HepG2 (cell line): ENCODE measurements around the gene AKR1C4. TPM values are rescaled to one million over a fixed set of nuclear protein-coding genes. Genes with fewer than 3 reads are reported as not detected.
A peak's percentile ranks its signal among the peaks of the same experiment; 100 is the strongest.

ENCODE experiments used
- AGO1 ChIP-seq: fragments of 200-400 bp; formaldehyde crosslinking; IDR thresholded peaks from 2 replicates; pipeline ENCODE4 v1.6.1; 2017; ENCODE audit warnings: mild to moderate bottlenecking, low read depth, low read length, moderate library complexity; ENCODE audit not compliant: poor library complexity, severe bottlenecking
- BRF2 ChIP-seq: sonication (generic); formaldehyde crosslinking; IDR thresholded peaks from 2 replicates; pipeline ENCODE4 v1.8.1; 2022; ENCODE audit warnings: mild to moderate bottlenecking, missing genetic modification reagents
- CERS6 ChIP-seq: sonication (generic); formaldehyde crosslinking; IDR thresholded peaks from 2 replicates; pipeline ENCODE4 v1.5.0; 2020; ENCODE audit warnings: missing genetic modification reagents
- PBX2 ChIP-seq: IDR thresholded peaks from 2 replicates; pipeline ENCODE4 v1.6.1; 2016; ENCODE audit warnings: control low read depth
- RAD21 ChIP-seq: fragments of 450-650 bp; formaldehyde crosslinking; IDR thresholded peaks from 2 replicates; pipeline ENCODE4 v1.5.0; 2020; ENCODE audit warnings: mild to moderate bottlenecking
- REPIN1 ChIP-seq: sonication (generic); formaldehyde crosslinking; IDR thresholded peaks from 2 replicates; pipeline ENCODE4 v1.8.0; 2022; ENCODE audit warnings: missing genetic modification reagents, low read depth, mild to moderate bottlenecking, borderline replicate concordance
- SP1 ChIP-seq, 2 experiments: fragments of 450-650 bp in 1 of 2; sonication (generic) in 1 of 2; formaldehyde crosslinking in 1 of 2; IDR thresholded peaks; 2 replicates each; pipeline versions ENCODE4 v1.4.0 to v1.6.1; 2016 to 2020; ENCODE audit warnings: missing genetic modification reagents in 1 of 2
- SRY ChIP-seq: sonication (generic); formaldehyde crosslinking; IDR thresholded peaks from 2 replicates; pipeline ENCODE4 v1.8.0; 2022; ENCODE audit warnings: mild to moderate bottlenecking, missing genetic modification reagents
- STAT5B ChIP-seq: sonication (generic); formaldehyde crosslinking; IDR thresholded peaks from 2 replicates; pipeline ENCODE4 v1.4.0; 2020; ENCODE audit warnings: missing genetic modification reagents
- TEAD3 ChIP-seq: optimal IDR thresholded peaks from 2 replicates; pipeline ENCODE3; 2016; ENCODE audit warnings: borderline replicate concordance
- ZBTB33 ChIP-seq: sonication (generic); formaldehyde crosslinking; IDR thresholded peaks from 2 replicates; pipeline ENCODE4 v1.4.0; 2020; ENCODE audit warnings: missing genetic modification reagents
- ZFX ChIP-seq: sonication (generic); formaldehyde crosslinking; IDR thresholded peaks from 2 replicates; pipeline ENCODE4 v1.4.0; 2020; ENCODE audit warnings: mild to moderate bottlenecking, low read depth, missing genetic modification reagents, moderate library complexity
- ZNF318 ChIP-seq: sonication (generic); formaldehyde crosslinking; IDR thresholded peaks from 2 replicates; pipeline ENCODE4 v1.4.0; 2020; ENCODE audit warnings: mild to moderate bottlenecking, missing genetic modification reagents
- ZNF333 ChIP-seq: sonication (generic); formaldehyde crosslinking; IDR thresholded peaks from 2 replicates; pipeline ENCODE4 v1.4.0; 2020; ENCODE audit warnings: mild to moderate bottlenecking, missing genetic modification reagents, borderline replicate concordance
- ZNF557 ChIP-seq: sonication (generic); formaldehyde crosslinking; IDR thresholded peaks from 2 replicates; pipeline ENCODE4 v1.4.0; 2020; ENCODE audit warnings: missing genetic modification reagents
- ZNF652 ChIP-seq: IDR thresholded peaks from 2 replicates; pipeline ENCODE4 v1.6.1; 2016; ENCODE audit warnings: low read depth, borderline replicate concordance
- polyA plus RNA-seq, 8 experiments: library from polyadenylated mRNA; depleted of rRNA in 3 of 8; stranded (reverse) in 7 of 8; unstranded in 1 of 8; fragments of >200 nt; fragmentation: Illumina TruSeq in 4 of 8; extraction: Trizol in 4 of 8; gene quantifications; 2 replicates each; pipeline versions ENCODE4 v1.2.1 to v1.2.3, GENCODE V29; 2011 to 2016; ENCODE audit warnings: low read depth in 4 of 8, missing spikeins in 1 of 8, mixed read lengths in 1 of 8; ENCODE audit not compliant: insufficient read depth in 1 of 8
- total RNA-seq, 5 experiments: library from RNA; depleted of rRNA; stranded (reverse); fragments of >200 nt; fragmentation: Illumina TruSeq; extraction: Trizol; gene quantifications; 2 replicates each; pipeline ENCODE4 v1.2.3, GENCODE V29; 2016; ENCODE audit warnings: low read depth in 1 of 5

The AKR1C4 gene
- total and polyA plus RNA-seq, 2 of the 13 experiments (the other 11 are each of a cell fraction or from before 2014, with no cell fraction given): 0.18 to 1.3 TPM

- no peak for TF ChIP-seq ZNF318 (CRISPR knock-in tag)
- no peak for TF ChIP-seq ZNF333 (CRISPR knock-in tag)
- TF ChIP-seq CERS6: no peak
- no peak for TF ChIP-seq SP1 (IDR thresholded peaks at IDR 0.05)
- no peak for TF ChIP-seq SP1 (CRISPR knock-in tag; IDR thresholded peaks at IDR 0.05)
- no peak for TF ChIP-seq ZFX (CRISPR knock-in tag)
- peak; percentile 47; the same call in 1 of the 2 replicates for TF ChIP-seq ZNF652 (CRISPR knock-in tag)
- TF ChIP-seq BRF2 (CRISPR knock-in tag): no peak
- TF ChIP-seq ZBTB33 (CRISPR knock-in tag): peak; percentile 61; the same call in 1 of the 2 replicates
- no peak for TF ChIP-seq STAT5B (CRISPR knock-in tag)
- no peak for TF ChIP-seq PBX2 (CRISPR knock-in tag)
- no peak for TF ChIP-seq SRY (CRISPR knock-in tag)
- TF ChIP-seq ZNF557 (CRISPR knock-in tag): no peak
- peak; percentile 80 for TF ChIP-seq TEAD3 (CRISPR knock-in tag)
- TF ChIP-seq RAD21 (CRISPR knock-in tag): no peak
- TF ChIP-seq REPIN1: no peak
- no peak for TF ChIP-seq AGO1
Measured at GRCh38 chr10:5243521-5243987, 46.9 kb downstream of the AKR1C4 start (continued).
